HepG2 (cell line): ENCODE results near the gene MYCBPAP. TPM values are rescaled to one million over a fixed set of nuclear protein-coding genes. Genes with fewer than 3 reads are reported as not detected.

Source experiments
- ARID4A ChIP-seq: sonication (generic); formaldehyde crosslinking; IDR thresholded peaks from 2 replicates; pipeline ENCODE4 v1.5.0; 2020; ENCODE audit warnings: mild to moderate bottlenecking, missing genetic modification reagents, borderline replicate concordance
- ARID5B ChIP-seq: IDR thresholded peaks from 2 replicates; pipeline ENCODE4 v1.4.0; 2020; ENCODE audit warnings: mild to moderate bottlenecking, missing genetic modification reagents
- HBP1 ChIP-seq: IDR thresholded peaks from 2 replicates; pipeline ENCODE4 v1.6.1; 2016; ENCODE audit warnings: low read depth, control low read depth
- HOXA3 ChIP-seq: sonication (generic); formaldehyde crosslinking; IDR thresholded peaks from 2 replicates; pipeline ENCODE4 v1.5.0; 2020; ENCODE audit warnings: missing genetic modification reagents
- NCOA1 ChIP-seq: sonication (generic); formaldehyde crosslinking; IDR thresholded peaks from 2 replicates; pipeline ENCODE4 v1.9.0; 2021; ENCODE audit warnings: missing genetic modification reagents
- NFIB ChIP-seq: sonication (generic); formaldehyde crosslinking; IDR thresholded peaks from 2 replicates; pipeline ENCODE4 v1.9.0; 2021; ENCODE audit warnings: missing genetic modification reagents, mild to moderate bottlenecking, borderline replicate concordance
- PAF1 ChIP-seq: IDR thresholded peaks from 2 replicates; pipeline ENCODE4 v1.6.1; 2016; ENCODE audit warnings: missing genetic modification reagents, missing compliant biosample characterization
- RFXANK ChIP-seq: IDR thresholded peaks from 2 replicates; pipeline ENCODE4 v1.6.1; 2016
- SMC3 ChIP-seq: IDR thresholded peaks from 2 replicates; pipeline ENCODE4 v1.6.1; 2011; ENCODE audit warnings: low read length, improper control_type of control experiment
- SRF ChIP-seq: IDR thresholded peaks from 2 replicates; pipeline ENCODE4 v1.6.1; 2011; ENCODE audit warnings: mild to moderate bottlenecking, low read depth, low read length, moderate library complexity
- TBX3 ChIP-seq: fragments of 450-650 bp; IDR thresholded peaks from 2 replicates; pipeline ENCODE4 v1.6.1; 2017; ENCODE audit warnings: antibody characterized with exemption, mild to moderate bottlenecking, inconsistent platforms, borderline replicate concordance
- YEATS2 ChIP-seq: sonication (generic); formaldehyde crosslinking; IDR thresholded peaks from 2 replicates; pipeline ENCODE4 v1.4.0; 2020; ENCODE audit warnings: missing genetic modification reagents, borderline replicate concordance
- ZIK1 ChIP-seq: sonication (generic); formaldehyde crosslinking; IDR thresholded peaks from 2 replicates; pipeline ENCODE4 v1.5.0; 2020; ENCODE audit warnings: mild to moderate bottlenecking, low read depth, missing genetic modification reagents, borderline replicate concordance
- ZNF326 ChIP-seq: sonication (generic); formaldehyde crosslinking; IDR thresholded peaks from 2 replicates; pipeline ENCODE4 v1.4.0; 2020; ENCODE audit warnings: missing genetic modification reagents, borderline replicate concordance
- ZNF775 ChIP-seq: sonication (generic); formaldehyde crosslinking; IDR thresholded peaks from 2 replicates; pipeline ENCODE4 v1.4.0; 2020; ENCODE audit warnings: missing genetic modification reagents, mild to moderate bottlenecking, moderate library complexity, borderline replicate concordance
- polyA plus RNA-seq, 8 experiments: library from polyadenylated mRNA; depleted of rRNA in 3 of 8; stranded (reverse) in 7 of 8; unstranded in 1 of 8; fragments of >200 nt; fragmentation: Illumina TruSeq in 4 of 8; extraction: Trizol in 4 of 8; gene quantifications; 2 replicates each; pipeline versions ENCODE4 v1.2.1 to v1.2.3, GENCODE V29; 2011 to 2016; ENCODE audit warnings: low read depth in 4 of 8, missing spikeins in 1 of 8, mixed read lengths in 1 of 8; ENCODE audit not compliant: insufficient read depth in 1 of 8
- total RNA-seq, 5 experiments: library from RNA; depleted of rRNA; stranded (reverse); fragments of >200 nt; fragmentation: Illumina TruSeq; extraction: Trizol; gene quantifications; 2 replicates each; pipeline ENCODE4 v1.2.3, GENCODE V29; 2016; ENCODE audit warnings: low read depth in 1 of 5
- TF ChIP-seq, protein P1 (sequence below): sonication (generic); formaldehyde crosslinking; IDR thresholded peaks from 2 replicates; pipeline ENCODE4 v1.5.1; 2020; ENCODE audit warnings: missing genetic modification reagents, mild to moderate bottlenecking, borderline replicate concordance

MYCBPAP gene
- total and polyA plus RNA-seq, 2 of the 13 experiments (the other 11 are each of a cell fraction or from before 2014, with no cell fraction given) = 0.22 to 0.24 TPM

DNA sequence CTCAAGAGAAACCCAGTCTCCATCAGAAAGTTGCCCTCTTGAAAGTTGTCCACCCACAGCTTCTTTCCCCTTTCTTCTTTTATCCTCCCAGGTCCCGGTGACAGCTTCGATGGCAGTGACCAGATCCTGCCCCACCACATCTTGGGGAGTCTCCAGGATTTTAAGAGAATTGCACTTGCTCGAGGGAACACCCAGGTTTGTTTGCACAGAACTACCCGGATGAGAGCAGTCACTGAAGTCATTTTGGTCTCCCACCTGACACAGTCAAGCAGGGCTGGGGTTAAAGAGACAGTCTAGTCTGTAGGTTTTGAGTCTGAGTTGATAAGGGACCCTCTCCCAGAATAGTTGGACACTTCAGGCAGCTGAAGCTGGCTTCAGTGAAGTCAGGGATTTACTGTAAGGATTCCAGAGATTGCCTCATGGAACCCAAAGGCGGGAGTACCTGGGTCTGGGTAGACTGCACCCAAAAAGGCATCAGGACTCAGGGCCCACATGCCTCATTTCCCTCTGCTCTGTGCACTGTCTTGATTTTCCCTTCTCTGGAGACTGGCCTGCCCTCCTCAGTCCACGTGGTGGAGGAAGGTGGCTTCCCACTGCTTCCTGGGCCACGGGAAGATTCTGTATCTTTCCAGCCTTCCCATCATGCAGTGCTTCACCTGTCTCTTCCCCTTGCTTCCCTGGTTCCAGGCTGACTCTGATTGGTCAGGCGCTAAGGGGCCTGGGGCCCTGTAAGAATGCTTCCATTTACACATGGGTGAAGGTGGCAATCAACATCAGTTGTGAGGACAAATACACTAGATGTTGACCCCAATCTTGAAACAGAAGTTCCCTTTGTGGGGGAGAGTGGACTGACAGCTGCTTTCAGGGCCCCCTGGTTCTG, 9.5 kb downstream of the MYCBPAP start (continued):
- TF ChIP-seq ZIK1 = no peak
- TF ChIP-seq ARID4A (CRISPR knock-in tag) = no peak
- TF ChIP-seq YEATS2 = peak; percentile 44; the same call in 1 of the 2 replicates
- no peak for TF ChIP-seq SMC3
- no peak for TF ChIP-seq HOXA3 (CRISPR knock-in tag)
- no peak for TF ChIP-seq NCOA1 (CRISPR knock-in tag)
- no peak for TF ChIP-seq NFIB
- TF ChIP-seq, protein P1, sequence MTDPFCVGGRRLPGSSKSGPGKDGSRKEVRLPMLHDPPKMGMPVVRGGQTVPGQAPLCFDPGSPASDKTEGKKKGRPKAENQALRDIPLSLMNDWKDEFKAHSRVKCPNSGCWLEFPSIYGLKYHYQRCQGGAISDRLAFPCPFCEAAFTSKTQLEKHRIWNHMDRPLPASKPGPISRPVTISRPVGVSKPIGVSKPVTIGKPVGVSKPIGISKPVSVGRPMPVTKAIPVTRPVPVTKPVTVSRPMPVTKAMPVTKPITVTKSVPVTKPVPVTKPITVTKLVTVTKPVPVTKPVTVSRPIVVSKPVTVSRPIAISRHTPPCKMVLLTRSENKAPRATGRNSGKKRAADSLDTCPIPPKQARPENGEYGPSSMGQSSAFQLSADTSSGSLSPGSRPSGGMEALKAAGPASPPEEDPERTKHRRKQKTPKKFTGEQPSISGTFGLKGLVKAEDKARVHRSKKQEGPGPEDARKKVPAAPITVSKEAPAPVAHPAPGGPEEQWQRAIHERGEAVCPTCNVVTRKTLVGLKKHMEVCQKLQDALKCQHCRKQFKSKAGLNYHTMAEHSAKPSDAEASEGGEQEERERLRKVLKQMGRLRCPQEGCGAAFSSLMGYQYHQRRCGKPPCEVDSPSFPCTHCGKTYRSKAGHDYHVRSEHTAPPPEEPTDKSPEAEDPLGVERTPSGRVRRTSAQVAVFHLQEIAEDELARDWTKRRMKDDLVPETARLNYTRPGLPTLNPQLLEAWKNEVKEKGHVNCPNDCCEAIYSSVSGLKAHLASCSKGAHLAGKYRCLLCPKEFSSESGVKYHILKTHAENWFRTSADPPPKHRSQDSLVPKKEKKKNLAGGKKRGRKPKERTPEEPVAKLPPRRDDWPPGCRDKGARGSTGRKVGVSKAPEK (CRISPR knock-in tag) = no peak
- TF ChIP-seq SRF = no peak
- TF ChIP-seq PAF1 = no peak
- TF ChIP-seq HBP1 = no peak
- TF ChIP-seq RFXANK (CRISPR knock-in tag) = 0 out of 2 replicates have a peak, but pooled peaks have one; percentile 24
- no peak for TF ChIP-seq ZNF326 (CRISPR knock-in tag)
- no peak for TF ChIP-seq TBX3
- TF ChIP-seq ARID5B = no peak
- 0 out of 2 replicates have a peak, but pooled peaks have one; percentile 40 for TF ChIP-seq ZNF775 (CRISPR knock-in tag)
